ENCODE results near the gene KIAA0825. TPM values are rescaled to one million over a fixed set of nuclear protein-coding genes. Genes with fewer than 3 reads are reported as not detected.

KIAA0825 gene
- total RNA-seq, 4 donors from 2014 or later = 4.1 to 8.2 (median 5.6) TPM

DNA sequence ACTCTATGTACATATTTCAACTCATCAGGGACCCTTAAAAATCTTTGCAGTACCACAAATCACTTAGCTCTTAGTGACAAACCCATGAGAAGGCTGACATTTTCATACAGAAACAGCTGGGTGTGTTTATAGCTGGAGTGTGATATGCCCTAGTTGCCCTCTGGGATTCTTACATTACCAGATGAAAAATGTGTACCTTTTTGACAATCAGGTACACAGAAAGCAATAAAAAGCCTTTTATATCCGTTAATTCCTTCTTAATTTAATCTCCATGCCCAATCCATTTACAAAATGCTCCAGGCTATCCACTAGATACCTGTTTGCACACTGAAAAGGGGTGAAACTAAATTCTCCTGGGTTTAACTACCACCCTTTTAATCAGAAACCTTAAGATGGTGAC lies 222.9 kb downstream of the KIAA0825 start:
- no peak overlapping the region for H3K27ac ChIP-seq
- no peak for DNase-seq
- H3K9me3 ChIP-seq = no peaks in the 10 kb centered on the region
- H3K4me1 ChIP-seq = no peaks in the 10 kb centered on the region
- H3K36me3 ChIP-seq = no peaks in the 10 kb centered on the region
- TF ChIP-seq, protein P1, sequence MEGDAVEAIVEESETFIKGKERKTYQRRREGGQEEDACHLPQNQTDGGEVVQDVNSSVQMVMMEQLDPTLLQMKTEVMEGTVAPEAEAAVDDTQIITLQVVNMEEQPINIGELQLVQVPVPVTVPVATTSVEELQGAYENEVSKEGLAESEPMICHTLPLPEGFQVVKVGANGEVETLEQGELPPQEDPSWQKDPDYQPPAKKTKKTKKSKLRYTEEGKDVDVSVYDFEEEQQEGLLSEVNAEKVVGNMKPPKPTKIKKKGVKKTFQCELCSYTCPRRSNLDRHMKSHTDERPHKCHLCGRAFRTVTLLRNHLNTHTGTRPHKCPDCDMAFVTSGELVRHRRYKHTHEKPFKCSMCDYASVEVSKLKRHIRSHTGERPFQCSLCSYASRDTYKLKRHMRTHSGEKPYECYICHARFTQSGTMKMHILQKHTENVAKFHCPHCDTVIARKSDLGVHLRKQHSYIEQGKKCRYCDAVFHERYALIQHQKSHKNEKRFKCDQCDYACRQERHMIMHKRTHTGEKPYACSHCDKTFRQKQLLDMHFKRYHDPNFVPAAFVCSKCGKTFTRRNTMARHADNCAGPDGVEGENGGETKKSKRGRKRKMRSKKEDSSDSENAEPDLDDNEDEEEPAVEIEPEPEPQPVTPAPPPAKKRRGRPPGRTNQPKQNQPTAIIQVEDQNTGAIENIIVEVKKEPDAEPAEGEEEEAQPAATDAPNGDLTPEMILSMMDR (IDR thresholded peaks at IDR 0.05) = no peak
- no peak for TF ChIP-seq POLR2A (IDR thresholded peaks at IDR 0.05)
- no peaks in the 10 kb centered on the region for H3K27me3 ChIP-seq
- no peak overlapping the region for H3K4me3 ChIP-seq

DNA sequence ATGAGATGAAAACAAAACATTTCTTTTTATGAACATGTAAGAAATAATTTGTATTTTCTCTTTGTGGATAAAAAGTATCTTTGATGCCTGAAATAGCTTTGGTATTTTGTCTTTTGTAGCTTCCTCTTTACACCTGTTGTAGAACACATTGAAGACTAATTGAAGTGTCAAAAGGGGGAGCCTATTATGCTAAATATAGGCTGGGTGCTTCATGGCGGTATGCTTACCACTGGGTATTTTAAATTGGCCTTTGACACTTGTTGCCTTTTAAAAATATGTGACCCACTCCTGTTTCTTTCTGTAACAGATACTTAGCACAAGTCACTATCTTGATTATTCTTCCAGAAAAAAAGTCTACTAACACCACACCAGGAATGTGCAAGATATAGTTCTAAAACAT lies 226.4 kb downstream of the KIAA0825 start:
- Histone ChIP-seq H3K27me3 (no peaks in the 10 kb centered on the region), H3K4me3 (no peak overlapping the region), H3K27ac (no peak overlapping the region), H3K9me3 (no peaks in the 10 kb centered on the region), H3K4me1 (no peaks in the 10 kb centered on the region), H3K36me3 (no peaks in the 10 kb centered on the region)
- no peak for DNase-seq
- TF ChIP-seq POLR2A (IDR thresholded peaks at IDR 0.05) = no peak
- TF ChIP-seq, protein P1 (IDR thresholded peaks at IDR 0.05) = no peak

DNA sequence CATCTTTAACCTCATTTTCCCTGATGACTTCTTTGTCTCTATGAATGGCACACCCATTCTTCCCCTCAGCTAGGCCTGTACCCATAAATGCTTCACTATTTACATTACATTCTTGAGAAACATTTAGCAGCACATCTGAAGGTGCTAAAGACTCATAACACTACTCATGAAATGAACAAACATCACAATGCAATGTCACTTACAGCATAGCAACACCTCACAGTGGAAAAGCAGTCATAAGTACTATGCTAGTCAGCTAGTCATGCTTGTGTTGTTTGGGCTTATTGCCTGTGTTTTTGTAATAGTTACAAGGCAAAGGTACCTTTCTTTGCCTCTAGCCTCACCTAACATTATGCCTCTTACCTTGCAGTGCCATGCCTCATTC lies 228.9 kb downstream of the KIAA0825 start:
- no peak for TF ChIP-seq POLR2A (IDR thresholded peaks at IDR 0.05)
- TF ChIP-seq, protein P1 (IDR thresholded peaks at IDR 0.05) = no peak
- no peak overlapping the region for H3K4me3 ChIP-seq
- H3K4me1 ChIP-seq = no peaks in the 10 kb centered on the region
- H3K27me3 ChIP-seq = no peaks in the 10 kb centered on the region
- no peak overlapping the region for H3K27ac ChIP-seq
- no peaks in the 10 kb centered on the region for H3K36me3 ChIP-seq
- no peaks in the 10 kb centered on the region for H3K9me3 ChIP-seq
- no peak for DNase-seq

DNA sequence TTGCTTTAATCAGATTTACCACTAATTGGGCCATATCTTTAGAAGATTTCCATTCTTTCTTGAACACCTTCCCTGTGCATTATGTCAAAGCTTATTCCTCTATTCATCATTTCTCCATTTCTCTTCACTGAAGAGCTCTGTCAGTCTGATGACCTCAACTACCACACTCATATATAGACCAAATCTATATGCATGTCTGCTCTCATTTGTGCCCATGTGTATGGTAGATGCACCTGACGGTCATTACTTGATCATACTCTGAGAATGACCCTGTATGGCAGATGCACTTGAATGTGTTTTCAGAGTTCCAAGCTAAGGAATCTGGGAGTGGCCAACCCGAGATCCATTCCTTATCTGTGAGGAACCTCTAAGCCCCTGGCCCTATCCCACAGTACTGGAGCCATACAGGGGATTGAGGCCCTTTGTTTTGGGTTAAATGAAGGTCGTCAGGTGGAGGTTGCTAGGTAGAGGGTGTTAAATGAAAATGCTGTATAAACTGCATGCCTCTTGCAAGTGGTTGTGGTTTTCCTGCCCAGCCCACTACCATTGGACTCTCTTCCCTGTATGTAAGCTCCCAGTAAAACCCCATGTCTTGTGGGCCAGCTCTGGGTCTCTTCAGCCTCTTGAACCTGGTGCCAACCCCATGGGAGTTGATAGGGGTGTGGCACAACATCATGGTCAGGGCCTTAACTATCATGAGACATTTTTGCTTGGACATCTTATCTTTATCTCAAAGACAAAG lies 229.5 kb downstream of the KIAA0825 start:
- Histone ChIP-seq H3K36me3 (no peaks in the 10 kb centered on the region), H3K4me3 (no peak overlapping the region), H3K27me3 (no peaks in the 10 kb centered on the region), H3K27ac (no peak overlapping the region), H3K4me1 (no peaks in the 10 kb centered on the region), H3K9me3 (no peaks in the 10 kb centered on the region)
- no peak for DNase-seq
- TF ChIP-seq, protein P1 (IDR thresholded peaks at IDR 0.05) = no peak
- no peak for TF ChIP-seq POLR2A (IDR thresholded peaks at IDR 0.05)

DNA sequence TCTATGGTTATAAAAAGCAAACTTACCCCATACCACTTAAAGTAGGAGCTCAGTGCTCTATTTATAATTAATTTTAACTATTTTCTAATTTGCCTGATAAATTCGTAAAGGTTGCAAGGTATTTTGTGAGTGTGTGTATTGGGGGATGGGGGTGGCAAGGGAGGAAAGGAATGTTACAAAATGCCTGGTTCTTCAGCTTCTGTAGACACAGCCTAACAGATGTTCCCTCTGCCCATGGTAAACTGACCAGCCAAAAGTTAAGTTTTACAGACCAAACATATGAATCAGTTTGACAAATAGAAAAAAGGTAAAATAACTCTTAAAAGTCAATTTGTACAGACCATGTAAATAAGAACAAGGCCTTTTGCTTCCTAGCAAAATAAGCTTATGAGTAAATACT lies 232.6 kb downstream of the KIAA0825 start:
- H3K4me1 ChIP-seq = no peaks in the 10 kb centered on the region
- no peaks in the 10 kb centered on the region for H3K27me3 ChIP-seq
- no peak for TF ChIP-seq POLR2A (IDR thresholded peaks at IDR 0.05)
- TF ChIP-seq, protein P1 (IDR thresholded peaks at IDR 0.05) = no peak
- DNase-seq = no peak
- H3K36me3 ChIP-seq = no peaks in the 10 kb centered on the region
- H3K9me3 ChIP-seq = no peaks in the 10 kb centered on the region
- H3K4me3 ChIP-seq = no peak overlapping the region
- H3K27ac ChIP-seq = no peak overlapping the region

Measured in Peyer's patch (tissue), 4 donors.